GM19023 (cell line): ENCODE results near the gene SRGAP3.

ENCODE experiments used
- ATAC-seq: cut with Tn5 transposase; IDR thresholded peaks from one replicate; pipeline ENCODE4 v1.9.1; 2021; ENCODE audit warnings: mild to moderate bottlenecking, moderate library complexity; ENCODE audit not compliant: unreplicated experiment

Gene SRGAP3

DNA sequence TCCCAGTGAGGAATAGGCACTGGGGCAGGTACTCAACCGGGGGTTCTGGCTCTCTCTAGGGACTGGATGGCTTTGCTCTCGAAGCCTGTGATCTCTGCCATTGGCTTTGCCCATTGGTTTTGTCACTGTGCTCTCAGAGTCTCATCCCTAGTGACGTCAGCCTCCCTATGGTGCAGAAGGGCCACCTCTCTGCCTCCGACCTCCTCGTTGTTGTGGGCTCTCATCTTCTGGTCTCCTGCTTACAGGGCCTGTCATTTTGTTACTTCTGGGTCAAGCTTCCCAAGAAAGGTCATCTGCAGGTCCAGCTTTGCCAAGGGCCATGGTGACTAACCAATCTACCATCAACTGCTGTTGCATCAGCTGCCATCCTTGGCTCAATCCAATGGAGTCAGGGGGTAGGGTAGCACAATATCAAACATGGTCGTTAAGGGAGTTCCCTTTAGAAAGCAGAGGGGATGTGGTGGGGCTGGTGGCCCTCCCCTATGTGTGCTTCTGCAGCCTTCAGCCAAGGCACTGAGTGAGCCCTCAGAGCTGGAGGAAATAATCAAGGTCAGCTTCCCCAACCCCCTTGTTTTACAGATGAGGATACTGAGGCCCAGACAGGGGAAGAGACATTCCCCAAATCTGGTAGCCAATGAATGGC lies 272.8 kb downstream of the SRGAP3 start:
- ATAC-seq: no peak

DNA sequence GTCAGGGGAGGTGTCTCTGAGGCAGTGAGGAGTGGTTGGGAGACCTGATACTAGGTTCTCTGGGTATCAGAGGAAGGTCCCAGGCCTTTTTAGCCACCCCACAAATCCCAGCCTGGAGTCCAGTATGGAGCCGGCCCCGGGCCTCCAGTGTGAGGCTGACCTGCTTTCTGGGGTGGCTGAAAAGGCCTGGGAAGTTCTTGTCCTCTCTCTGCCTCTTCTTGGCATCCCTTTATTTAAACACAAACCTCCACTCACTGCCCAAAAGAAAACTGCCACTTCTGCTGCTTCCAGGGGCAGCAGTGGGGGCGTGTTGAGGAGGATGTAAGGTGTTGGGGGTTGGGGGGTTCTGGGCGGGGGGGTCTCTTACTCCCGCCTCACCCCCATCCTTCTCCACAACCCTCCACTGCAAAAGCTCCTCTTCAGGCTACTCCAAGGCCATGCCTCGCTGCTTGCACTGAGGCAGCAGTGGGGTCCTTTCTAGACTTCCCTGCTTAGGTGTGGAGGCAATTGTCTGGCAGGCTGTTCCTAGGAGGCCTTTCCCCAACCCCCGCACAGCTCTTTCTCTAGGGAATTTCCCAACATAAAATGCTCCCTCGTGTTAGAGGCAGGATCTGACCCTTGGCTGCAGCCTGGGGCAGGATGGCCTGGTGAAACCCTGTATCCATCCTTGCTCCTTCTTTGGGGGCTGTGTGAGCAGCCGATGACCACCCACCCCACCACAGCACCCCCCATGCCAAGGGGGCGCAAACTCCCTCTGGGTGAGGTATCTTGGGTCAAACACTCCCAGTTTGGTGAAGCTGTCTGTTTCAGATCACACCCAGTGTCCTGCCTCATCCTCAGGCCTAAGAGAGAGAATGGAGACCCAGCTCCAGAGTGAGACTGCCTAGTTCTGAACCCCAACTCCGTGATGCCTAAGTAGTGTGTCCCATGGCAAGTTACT lies 274.1 kb downstream of the SRGAP3 start:
- ATAC-seq: no peak

DNA sequence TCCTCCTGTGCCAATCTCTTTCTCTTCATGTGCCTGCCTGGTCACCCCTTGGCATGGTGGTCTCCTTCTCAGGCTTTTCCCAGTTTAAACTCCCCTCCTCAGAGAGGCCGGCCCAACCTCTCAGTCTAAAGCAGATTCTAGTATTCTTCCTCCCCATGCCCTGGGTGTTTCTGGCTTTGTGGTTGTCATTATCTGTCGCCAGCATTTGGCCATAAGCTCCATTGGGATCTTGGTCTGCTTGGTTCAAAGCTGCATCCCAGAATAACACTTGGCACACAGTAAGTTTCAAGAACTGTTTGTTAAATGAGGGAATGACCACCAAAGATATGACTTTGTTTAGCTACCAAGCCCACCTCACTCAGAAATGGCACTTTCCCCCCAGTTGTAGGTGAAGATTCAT lies 275.0 kb downstream of the SRGAP3 start:
- ATAC-seq: no peak

DNA sequence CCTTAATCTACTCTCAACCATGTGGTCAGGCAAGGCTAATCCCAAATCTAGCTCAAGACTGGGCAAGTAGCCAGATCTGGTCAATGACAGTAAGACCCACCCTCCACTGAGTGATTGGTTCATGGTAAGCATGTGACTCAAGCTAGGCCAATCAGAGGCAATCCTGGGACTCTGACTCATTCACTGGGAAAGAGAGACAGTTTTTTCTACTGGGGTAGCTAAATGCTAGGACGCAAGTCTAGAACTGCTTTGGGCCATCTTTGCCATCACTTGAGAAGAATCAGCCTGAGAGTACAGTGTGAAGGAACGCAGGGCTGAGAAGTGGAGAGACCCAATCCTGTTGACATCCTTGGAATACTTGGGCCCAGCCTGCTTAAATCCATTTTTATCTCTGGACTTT lies 276.8 kb downstream of the SRGAP3 start:
- no peak for ATAC-seq

DNA sequence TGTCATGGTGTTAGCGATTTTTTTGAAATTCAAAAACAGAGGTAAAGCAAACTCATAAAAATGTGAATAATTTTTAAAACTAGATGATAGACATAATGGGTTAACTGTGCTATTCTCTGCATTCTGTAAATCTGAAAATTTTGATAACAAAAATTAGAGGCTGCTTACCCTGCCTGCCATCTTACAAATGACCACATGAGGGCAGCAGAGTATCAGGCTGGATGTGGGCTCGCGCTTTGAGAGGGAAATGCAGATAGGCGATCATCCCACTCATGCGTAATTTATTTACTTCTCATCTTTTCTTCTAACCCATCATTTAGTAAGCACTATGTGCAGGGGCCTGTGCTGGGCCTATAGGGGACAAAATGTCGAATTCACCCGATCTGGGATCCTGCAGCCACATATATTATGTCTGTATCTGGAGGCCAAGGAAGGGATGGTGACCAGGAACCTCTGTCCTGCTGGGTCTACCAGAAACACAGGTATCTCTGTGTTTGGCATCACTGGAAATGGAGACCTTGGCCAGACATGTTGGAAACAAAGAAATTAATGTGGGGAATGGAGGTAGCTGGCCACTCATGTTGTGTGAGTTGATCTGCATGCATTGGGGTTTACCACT lies 278.4 kb downstream of the SRGAP3 start:
- no peak for ATAC-seq

DNA sequence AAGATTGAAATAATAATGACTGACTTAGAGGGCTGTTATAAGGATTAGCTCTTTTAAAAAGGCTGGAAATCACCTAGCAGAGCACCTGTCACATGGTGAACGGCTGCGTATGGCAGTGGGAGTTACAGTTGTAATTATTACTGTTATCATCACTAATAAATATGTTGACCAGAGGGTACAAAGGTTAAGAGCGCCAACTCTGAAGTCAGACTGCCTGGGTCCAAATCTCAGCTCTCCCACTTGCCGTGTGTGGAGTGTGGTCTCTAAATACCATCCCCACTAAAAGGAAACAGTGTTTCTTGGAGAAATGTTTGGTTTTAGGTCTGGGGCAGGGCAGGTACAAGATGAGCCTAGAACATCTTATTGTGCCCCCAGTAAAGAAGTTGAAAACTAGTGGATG lies 280.2 kb downstream of the SRGAP3 start:
- no peak for ATAC-seq

DNA sequence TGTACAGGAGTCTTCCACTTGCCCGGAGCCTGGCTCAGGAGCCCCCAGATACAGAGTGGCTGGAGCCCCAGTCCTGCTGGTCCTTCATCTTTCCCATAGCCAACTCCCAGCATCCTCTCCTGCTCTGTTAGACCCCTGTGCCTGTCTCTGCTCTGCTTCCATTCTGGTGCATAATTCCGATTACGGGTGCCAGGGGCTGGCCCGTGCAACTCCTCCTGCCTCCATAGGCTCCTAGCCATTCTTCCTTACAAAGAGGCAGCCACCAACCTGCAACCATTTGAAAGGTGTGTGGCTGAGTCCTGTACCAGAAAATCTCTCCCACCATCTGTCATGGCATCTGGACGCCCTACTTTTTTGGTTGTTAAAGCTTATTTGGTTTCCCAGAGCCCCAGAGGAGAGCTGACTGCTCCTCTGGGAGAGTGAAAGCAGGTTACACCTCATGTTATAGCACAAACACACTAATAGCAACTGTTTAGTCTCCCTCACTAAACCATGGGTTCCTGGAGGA lies 281.0 kb downstream of the SRGAP3 start:
- no peak for ATAC-seq

DNA sequence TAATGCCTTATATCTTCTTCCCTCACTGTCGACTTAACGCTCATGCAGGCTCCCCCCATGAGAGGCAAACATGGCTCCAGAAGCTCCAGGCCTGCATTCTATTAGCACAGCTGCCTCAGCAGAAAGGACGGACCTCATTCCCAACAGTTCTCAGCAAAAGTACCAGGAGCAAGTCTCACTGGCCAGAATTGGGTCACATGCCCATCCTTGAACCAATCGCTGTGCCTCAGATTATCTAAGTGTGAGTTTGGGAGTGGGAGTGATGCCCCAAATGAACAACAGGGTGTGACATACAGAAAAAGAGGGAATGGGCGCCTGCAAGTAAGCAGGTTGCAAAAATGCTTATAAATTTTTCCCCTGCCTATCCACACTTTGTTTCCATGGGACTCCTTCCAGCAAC lies 281.9 kb downstream of the SRGAP3 start:
- no peak for ATAC-seq

DNA sequence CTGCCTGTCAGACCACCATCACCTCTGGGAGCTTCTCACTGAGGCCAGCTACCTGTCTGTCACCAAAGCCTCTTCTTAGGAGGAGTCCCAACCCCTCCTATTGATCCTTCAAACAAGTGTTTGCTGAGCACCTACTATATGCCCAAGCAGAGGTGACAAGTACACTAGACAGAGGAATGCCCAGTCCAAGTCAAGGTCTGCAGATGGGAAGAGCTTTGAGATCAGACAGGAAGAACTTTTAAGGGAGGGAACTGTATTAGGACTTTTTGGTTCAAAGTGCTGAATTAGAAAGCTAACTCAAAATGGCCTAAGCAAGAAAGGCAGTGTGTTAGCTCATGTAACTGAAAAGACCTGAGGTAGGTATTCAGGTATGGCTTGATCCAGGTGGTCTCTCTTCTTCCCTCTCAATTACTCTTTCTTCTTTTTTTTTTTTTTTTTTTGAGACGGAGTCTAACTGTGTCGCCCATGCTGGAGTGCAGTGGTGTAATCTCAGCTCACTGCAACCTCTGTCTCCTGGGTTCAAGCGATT lies 282.6 kb downstream of the SRGAP3 start:
- ATAC-seq: no peak

DNA sequence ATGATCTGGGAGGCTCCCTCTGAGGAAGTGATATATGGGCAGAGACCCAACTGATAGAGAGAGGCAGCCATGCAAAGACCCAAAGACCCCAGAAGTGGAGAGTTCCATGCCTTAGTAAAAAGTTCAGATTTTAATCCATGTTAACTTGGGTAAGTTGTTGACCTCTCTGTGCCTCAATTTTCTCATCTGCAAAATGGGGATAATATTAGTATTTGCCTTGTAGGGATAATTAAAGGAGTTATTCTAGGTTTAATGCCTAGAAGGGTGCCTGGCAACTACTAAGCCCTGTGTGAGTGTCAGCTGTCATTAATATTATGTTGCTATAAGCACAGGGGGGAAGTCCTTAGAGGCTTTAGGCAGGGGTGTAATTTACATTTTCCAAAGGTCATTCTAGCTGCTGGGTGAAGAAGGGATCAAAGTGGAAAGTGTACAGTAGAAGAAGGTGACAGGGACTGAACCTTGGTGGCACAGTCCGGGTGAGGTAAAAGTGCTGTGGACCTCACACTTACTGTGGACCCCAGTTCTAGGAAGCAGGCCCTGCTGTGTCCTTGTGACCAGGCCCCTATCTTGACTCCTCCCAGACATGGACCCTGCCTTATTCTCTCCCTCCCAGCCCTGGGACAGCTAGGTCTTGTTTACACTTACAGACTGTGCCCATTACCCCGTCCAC lies 283.2 kb downstream of the SRGAP3 start:
- no peak for ATAC-seq

DNA sequence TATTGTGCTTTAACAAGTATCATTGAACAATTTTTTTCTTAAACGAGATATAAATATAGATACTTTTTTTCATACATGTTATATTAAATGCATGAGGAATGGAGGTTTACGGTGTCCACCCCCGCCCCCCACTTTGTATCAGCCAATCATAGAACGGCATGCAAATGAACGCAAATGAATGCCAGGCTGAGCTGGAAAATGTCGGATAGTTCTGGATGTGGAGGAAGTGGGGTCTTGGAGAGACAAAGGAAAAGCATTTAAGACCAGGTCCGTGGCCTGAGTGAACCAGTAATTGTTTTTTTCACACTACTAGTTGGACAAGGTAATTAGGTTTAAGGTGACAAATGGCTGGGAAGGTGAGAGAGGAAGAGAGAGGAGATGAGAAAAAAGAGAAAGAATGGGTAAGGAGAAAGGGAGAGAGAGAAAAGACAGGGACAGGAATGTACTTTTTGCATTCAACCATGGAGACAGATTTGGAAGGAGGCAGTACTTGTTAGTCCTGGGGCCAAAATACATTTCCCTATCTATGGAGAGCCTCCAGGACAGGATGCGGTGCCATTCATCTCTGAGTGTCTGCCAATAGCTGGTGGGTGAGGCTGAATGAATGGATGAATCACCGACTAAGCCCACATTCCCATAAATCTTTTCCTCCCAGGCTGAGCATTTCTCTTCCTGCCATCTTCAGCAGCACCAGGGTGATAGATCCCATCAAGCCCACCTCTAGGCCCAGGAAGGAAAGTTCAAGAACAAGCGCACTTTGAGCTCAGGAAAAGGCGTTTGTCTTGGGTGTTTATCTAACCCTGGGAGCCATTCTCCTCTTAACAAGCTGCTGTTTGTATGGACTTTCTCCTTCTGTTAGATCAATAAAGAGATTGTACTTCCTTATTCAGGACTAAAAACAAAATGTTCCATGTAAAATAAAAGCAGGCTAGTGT lies 284.7 kb downstream of the SRGAP3 start:
- ATAC-seq: no peak

DNA sequence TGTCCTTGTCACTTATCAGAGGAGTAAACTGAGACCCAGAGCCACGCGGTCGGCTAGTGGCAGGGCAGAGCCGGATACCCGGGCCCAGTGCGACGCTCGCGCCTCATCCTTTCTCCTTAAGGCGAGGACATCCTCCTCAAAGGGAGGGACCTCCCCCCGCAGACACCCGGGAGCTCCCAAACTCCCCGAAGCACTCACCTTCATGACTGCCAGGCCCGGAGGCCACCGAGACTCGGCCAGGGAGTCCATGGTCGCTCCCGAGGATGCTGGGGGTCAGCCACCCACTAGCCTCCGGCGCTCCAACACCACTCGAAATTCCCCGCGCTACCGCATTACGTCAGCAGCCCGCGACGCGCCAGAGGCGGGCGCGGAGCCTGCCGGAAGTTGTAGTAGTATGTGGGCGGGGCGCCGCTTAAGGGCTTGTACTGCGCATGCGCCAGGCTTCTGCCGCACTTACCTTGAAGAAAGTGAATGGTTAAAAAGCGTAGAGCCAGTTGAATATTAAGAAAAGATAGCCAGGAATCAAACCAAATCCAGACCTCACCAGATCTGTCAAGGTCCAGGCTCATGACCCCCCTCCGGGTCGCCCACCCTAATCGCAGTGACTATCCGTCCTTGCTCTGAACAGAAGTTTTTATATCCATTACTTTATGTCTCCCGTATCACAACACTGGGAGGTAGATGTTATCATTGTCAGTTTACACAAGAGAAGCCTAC lies 286.2 kb downstream of the SRGAP3 start, which contains the start of gene RAD18:
Gene RAD18, minus strand, starts transcription at position 336 of the 717 bp plus-strand sequence. Its CDS starts 87 bp downstream, at position 249.
- peak; percentile 93 for ATAC-seq

DNA sequence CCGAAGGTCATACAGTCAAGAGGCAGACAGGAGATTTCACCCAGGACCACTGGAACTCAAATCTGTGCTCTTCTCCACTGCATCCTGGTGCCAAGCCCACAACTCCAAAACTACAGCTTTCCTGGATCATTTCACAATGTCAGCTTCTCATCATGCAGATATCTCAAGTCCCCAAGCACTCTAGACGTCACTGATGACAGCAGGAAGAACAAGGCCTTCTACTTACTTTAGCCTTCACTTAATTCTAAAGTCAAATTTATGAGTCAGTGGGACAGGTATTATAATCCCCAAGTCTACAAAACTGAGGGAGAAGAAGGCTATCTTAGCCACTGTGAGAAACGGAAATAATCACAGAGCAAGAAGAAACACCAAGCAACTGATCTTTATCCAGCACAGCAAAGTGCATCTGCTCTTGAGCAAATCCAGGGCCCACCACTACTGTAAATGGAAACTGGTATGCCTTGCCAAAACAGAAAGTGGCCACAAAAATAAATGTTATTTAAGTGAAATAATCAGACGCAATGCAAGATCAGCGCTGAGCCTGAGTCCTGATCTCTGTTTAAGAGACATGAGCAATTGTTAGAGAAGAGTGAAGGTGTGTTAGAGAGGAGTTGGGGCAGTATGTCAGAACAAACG lies 287.1 kb downstream of the SRGAP3 start:
- no peak for ATAC-seq

DNA sequence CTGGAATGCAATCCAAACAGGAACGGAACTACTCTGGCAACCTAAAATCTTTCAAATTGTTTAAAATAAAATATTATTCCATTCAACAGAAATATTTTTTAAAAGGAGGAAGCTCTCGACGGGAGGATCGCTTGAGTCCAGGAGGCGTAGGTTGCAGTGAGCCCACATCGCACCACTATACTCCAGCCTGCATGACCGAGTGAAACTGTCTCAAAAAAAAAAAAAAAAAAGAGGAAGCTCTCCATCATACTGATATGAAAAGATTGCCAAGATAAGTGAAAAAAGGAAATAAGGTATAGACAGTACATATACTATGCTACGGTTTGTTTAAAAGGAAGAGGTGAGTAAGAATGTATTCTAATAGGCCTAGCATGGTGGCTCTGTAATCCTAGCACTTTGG lies 289.8 kb downstream of the SRGAP3 start:
- ATAC-seq: no peak

DNA sequence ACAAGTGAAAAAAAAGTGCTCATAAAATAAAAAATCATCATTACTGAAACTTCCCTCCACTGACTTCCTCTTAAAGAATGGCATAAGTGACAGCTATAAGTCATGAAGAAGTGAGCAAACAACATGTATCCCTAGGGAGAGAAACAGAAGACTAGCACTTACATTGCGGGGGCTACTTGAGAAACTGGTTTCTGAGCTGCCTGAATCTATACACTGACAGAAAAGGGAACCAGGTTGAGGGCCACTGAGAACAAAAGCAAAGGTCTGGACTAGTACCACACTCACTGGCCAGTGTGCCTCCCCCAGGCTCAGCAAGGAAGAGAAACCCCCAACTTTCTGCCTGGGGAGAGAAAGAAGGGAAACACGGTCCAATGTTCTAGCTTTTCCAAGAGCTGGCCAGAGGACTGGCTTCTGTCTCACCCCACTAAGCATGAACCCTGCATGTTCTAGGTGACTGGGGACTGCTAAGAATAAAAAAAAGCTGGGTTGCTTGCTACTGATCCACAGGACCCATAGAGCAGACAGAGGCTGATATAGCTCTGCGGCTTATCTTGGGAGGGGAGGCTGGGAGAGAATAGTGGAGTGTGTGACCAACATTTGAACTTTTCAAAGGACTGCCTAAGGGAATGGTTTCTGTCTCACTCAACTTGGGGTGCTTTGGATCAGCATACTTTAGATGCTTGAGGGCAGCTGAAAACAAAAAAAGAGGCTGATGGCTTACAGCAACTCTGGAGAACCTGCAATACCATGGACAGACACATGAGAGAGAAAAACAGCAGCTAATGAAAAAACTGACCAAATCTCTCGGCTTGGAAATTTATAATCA lies 294.3 kb downstream of the SRGAP3 start:
- ATAC-seq: peak; percentile 82

DNA sequence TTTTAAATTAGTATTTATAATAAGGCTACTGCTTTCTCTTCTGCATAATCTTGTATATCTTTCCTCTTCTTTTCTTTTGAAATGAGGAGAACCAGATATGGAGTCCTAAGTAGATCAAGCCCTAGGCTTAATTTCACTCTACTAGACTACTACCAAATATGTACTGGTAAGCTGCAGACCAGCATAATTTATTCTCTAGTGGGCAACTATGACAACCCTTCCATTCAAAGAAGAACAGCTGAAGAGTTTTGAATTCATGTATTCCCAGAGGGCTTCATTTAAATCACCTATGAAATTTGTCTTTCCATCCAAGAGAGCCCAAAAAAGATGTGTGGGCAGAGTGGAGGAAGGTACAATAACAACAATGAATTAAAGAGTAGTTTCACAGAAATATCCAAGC lies 296.1 kb downstream of the SRGAP3 start:
- no peak for ATAC-seq

DNA sequence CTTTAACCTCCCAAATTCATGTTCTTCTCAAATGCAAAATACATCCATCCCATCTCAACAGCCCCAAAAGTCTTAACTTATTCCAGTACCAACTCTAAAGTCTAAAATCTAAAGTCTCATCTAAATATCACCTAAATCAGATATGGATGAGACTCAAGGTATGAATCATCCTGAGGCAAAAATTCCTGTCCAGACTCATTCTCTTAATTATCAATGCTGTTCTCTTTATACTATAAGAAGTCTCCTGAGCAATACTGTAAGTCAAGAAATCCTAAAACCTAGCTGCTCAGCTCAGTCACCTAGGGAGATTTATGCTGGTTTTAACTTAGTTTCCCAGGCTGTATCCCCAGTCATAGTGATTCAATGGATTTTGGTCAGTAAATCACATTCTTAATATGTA lies 297.3 kb downstream of the SRGAP3 start:
- no peak for ATAC-seq
